ENCODE measurements around the gene VIPAS39.

Gene VIPAS39

DNA sequence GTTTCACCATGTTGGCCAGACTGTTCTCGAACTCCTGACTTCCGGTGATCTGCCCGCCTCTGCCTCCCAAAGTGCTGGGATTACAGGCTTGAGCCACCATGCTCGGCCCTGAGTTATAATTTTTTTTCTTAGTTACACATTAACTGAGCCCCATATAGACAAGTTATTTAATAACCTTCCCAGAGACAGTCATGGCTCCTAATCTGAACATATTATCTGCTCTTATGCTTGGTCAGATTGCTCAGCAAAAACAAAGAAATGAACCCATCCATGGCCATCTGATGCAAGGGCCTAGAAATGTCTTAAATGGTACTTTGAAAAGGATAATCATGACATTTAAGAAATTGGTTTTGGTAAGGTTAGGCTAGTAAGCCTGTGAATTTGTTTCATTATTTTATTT lies 67.2 kb downstream of the VIPAS39 start:
- DNase-seq = no peak

DNA sequence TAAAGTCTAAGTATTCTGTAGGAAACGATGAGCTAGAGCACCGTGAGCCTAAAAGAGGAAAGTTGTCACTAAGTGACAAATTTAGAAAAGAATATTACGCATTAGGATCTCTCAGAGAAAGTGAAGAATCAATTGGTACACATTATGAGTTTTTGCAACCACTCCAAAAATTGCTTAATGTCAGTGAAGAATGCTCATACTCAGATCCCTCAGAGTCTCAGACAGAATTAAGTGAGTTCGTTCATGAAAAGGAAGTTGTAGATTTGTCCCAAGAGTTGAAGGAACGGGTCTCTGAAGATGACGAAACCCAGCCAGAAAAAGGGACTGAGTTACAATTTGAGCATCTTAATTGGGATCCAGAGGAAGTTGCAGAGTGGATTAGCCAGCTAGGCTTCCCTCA lies 78.7 kb downstream of the VIPAS39 start:
- DNase-seq = no peak

DNA sequence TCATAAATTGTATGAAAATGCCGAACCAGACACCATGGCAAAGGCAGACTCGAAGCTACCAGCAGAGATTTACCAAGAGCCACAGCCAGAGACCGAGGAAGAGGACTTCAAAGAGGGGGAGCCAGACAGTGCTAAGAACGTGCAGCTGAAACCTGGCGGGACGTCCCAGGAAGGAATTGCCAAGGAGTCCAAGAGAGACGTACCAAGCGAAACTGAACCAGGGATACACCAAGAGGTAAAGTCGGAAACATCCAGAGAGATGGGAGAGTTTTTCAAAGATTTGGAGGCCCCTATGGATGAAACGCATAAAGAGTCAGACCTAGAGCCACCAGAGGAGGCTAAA lies 79.9 kb downstream of the VIPAS39 start:
- no peak for DNase-seq

DNA sequence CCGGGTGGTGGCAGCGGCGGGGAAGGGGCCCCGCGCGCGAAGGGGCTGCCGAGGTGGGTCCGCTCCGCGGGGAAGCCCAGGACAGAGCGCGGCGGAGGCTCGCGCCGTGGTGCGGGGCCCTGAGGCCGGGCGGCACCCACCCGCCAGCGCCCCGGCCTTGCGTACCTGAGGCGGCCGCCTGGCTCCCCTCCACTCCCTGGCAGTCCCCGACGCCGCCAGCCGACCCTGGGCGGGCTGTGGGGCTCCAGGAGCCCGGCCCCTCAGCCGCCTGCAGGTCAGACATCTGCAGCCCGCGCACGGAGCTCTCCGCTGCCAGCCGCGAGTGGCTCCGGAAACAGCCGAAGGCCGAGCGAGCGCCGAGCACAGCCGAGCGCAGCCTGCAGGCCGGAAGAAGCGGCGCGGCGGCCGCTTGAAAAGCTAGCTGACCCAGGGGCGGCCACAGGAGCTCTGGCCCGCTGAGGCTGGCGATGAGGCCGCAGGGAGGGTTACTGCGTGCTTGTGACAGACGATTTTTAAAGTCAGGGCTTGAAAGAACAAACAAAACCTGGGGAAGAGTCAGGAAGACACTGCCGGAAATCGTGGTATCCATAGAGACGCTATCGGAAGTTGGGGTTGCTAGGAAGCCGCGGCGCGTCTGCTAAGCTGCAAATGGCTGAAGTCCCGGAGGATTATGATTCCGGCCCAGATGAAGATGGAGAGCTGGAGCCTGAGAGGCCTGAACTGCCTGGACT lies 80.5 kb downstream of the VIPAS39 start, which contains the start of the genes SAMD15 and TMED8:
SAMD15 (plus strand) TSS at position 609 of the 731 bp plus-strand sequence; CDS start at position 649, 40 bp downstream.
TMED8 (minus strand) TSS at position 324 of the 731 bp plus-strand sequence; CDS start at position 283, 41 bp downstream.
- DNase-seq = peak; percentile 94
